ENCODE measurements around the gene KCNAB1. TPM values are rescaled to one million over a fixed set of nuclear protein-coding genes. Genes with fewer than 3 reads are reported as not detected.
A peak's percentile ranks its signal among the peaks of the same experiment; 100 is the strongest.

Gene KCNAB1
- total and polyA plus RNA-seq, 12 donors, result 1.4 to 5.0 (median 2.5) TPM

GRCh38 chr3:156448300-156448699 is 327.9 kb downstream of the KCNAB1 start:
- peak in 3 of 9 donors; percentile 18 to 34 (median 19) for TF ChIP-seq CTCF (IDR thresholded peaks at IDR 0.05)
- intact Hi-C loops (cut with DNase I), result loop anchor here in 3 of 10 donors (5.0 to 10.0 kb wide), 2 partner anchors 293 to 296 kb away; no protein-coding TSS in a partner anchor
- Histone ChIP-seq H3K27ac (no peak overlapping the region), H3K9me3 (no peaks in the 10 kb centered on the region), H3K36me3 (no peaks in the 10 kb centered on the region), H3K27me3 (no peaks in the 10 kb centered on the region), H3K4me1 (peaks cover 0 to 11% (median 6%) of the 10 kb centered on the region in 9 donors), H3K4me3 (no peak overlapping the region)
- 68 to 77% methylated on average over 1 of the region's 1 CpG for WGBS, 2 donors
- DNase-seq (no peak), ATAC-seq (no peak)

GRCh38 chr3:156449710-156450574 is 329.6 kb downstream of the KCNAB1 start:
- Histone ChIP-seq H3K27ac (no peak overlapping the region), H3K27me3 (no peaks in the 10 kb centered on the region), H3K36me3 (no peaks in the 10 kb centered on the region), H3K9me3 (no peaks in the 10 kb centered on the region), H3K4me3 (no peak overlapping the region), H3K4me1 (no peaks in the 10 kb centered on the region)
- intact Hi-C loops (cut with DNase I), result loop anchor here in 6 of 10 donors (5.0 to 10.0 kb wide), 2 partner anchors 295 to 298 kb away; no protein-coding TSS in a partner anchor
- ATAC-seq, result peak in 3 of 8 donors; percentile 64 to 75 (median 69)
- no peak for DNase-seq
- WGBS, 2 donors, result 58 to 64% methylated on average over 2 of the region's 2 CpGs
- TF ChIP-seq CTCF (IDR thresholded peaks at IDR 0.05), result peak; percentile 18 to 69 (median 58)

- H3K36me3 ChIP-seq, result no peaks in the 10 kb centered on the region
- no peaks in the 10 kb centered on the region for H3K27me3 ChIP-seq
- no peak for DNase-seq
- H3K27ac ChIP-seq, result no peak overlapping the region
- H3K4me3 ChIP-seq, result no peak overlapping the region
- peaks cover 0 to 16% (median 7%) of the 10 kb centered on the region in 9 donors for H3K4me1 ChIP-seq
- intact Hi-C loops (cut with DNase I), result loop anchor here in 4 of 10 donors (5.0 to 10.0 kb wide), 3 partner anchors 51 to 304 kb away; no protein-coding TSS in a partner anchor
- TF ChIP-seq CTCF (IDR thresholded peaks at IDR 0.05), result no peak
- no peaks in the 10 kb centered on the region for H3K9me3 ChIP-seq
- WGBS, 2 donors, result 80 to 90% methylated on average over 4 of the region's 4 CpGs
- ATAC-seq, result no peak
Measured at GRCh38 chr3:156455839-156456238, 335.5 kb downstream of the KCNAB1 start.

- DNase-seq (no peak), ATAC-seq (no peak)
- H3K36me3 ChIP-seq, result no peaks in the 10 kb centered on the region
- WGBS, 2 donors, result 85 to 90% methylated on average over 5 of the region's 5 CpGs
- no peak for TF ChIP-seq CTCF (IDR thresholded peaks at IDR 0.05)
- peaks cover 0 to 18% (median 7%) of the 10 kb centered on the region in 9 donors for H3K4me1 ChIP-seq
- H3K27ac ChIP-seq, result no peak overlapping the region
- intact Hi-C loops (cut with DNase I), result loop anchor here in 4 of 10 donors (5.0 to 10.0 kb wide), 3 partner anchors 51 to 304 kb away; no protein-coding TSS in a partner anchor
- H3K4me3 ChIP-seq, result no peak overlapping the region
- no peaks in the 10 kb centered on the region for H3K27me3 ChIP-seq
- no peaks in the 10 kb centered on the region for H3K9me3 ChIP-seq
Measured at GRCh38 chr3:156456771-156457224, 336.4 kb downstream of the KCNAB1 start.
